Measurements from ENCODE around the gene LUM. TPM values are rescaled to one million over a fixed set of nuclear protein-coding genes. Genes with fewer than 3 reads are reported as not detected.

The LUM gene
- total and polyA plus RNA-seq, 2 donors (not counting 3 experiments of a cell fraction or from before 2014, with no cell fraction given) = 0.29 to 1.9 TPM

- BruUV-seq (replicated peaks) = no TSS peak
- no peak overlapping the region for H2AFZ ChIP-seq (ENCODE audit: low read depth, low read length)
- no peaks in the 10 kb centered on the region for H3K27me3 ChIP-seq (ENCODE audit: control insufficient read depth in 2 of 2, insufficient read depth in 2 of 2, low read length in 2 of 2)
- H3K9me3 ChIP-seq (replicated peaks; ENCODE audit: control insufficient read depth, insufficient read depth, low read length) = no peaks in the 10 kb centered on the region
- FAIRE-seq (no peak), DNase-seq (ENCODE audit: low read depth, low spot score) (no peak)
- H4K20me1 ChIP-seq (replicated peaks; ENCODE audit: control insufficient read depth, extremely low read depth, insufficient read depth, low read length) = no peaks in the 10 kb centered on the region
- no peaks in the 10 kb centered on the region for H3K4me1 ChIP-seq (ENCODE audit: control insufficient read depth, extremely low read depth, insufficient read depth, low read length)
- no peak overlapping the region for H3K9ac ChIP-seq (replicated peaks; ENCODE audit: extremely low read depth, insufficient read depth, low read length)
- H3K27ac ChIP-seq (ENCODE audit: insufficient read depth, low read depth, low read length) = no peak overlapping the region
- TF ChIP-seq EZH2 (IDR thresholded peaks at IDR 0.05; ENCODE audit: borderline replicate concordance, low read depth, low read length, severe bottlenecking) (no peak), POLR2AphosphoS5 (IDR thresholded peaks at IDR 0.05; ENCODE audit: insufficient read depth, low read depth, low read length) (no peak), GATA2 (IDR thresholded peaks at IDR 0.05; ENCODE audit: insufficient read depth, insufficient read length, low read depth, low read length) (no peak), MYC (IDR thresholded peaks at IDR 0.05; ENCODE audit: low read depth, low read length) (no peak), POLR2A (IDR thresholded peaks at IDR 0.05; ENCODE audit: low read depth, low read length) (no peak), FOS (IDR thresholded peaks at IDR 0.05; ENCODE audit: borderline replicate concordance, insufficient read depth, low read length) (no peak), JUN (IDR thresholded peaks at IDR 0.05; ENCODE audit: borderline replicate concordance, insufficient read depth, insufficient read length, low read depth) (no peak)
- TF ChIP-seq, protein P1, sequence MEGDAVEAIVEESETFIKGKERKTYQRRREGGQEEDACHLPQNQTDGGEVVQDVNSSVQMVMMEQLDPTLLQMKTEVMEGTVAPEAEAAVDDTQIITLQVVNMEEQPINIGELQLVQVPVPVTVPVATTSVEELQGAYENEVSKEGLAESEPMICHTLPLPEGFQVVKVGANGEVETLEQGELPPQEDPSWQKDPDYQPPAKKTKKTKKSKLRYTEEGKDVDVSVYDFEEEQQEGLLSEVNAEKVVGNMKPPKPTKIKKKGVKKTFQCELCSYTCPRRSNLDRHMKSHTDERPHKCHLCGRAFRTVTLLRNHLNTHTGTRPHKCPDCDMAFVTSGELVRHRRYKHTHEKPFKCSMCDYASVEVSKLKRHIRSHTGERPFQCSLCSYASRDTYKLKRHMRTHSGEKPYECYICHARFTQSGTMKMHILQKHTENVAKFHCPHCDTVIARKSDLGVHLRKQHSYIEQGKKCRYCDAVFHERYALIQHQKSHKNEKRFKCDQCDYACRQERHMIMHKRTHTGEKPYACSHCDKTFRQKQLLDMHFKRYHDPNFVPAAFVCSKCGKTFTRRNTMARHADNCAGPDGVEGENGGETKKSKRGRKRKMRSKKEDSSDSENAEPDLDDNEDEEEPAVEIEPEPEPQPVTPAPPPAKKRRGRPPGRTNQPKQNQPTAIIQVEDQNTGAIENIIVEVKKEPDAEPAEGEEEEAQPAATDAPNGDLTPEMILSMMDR (IDR thresholded peaks at IDR 0.05; ENCODE audit: extremely low read depth in 1 of 2, insufficient read depth in 1 of 2, low read depth in 1 of 2, low read length in 2 of 2) = no peak
- TF ChIP-seq, protein P2, sequence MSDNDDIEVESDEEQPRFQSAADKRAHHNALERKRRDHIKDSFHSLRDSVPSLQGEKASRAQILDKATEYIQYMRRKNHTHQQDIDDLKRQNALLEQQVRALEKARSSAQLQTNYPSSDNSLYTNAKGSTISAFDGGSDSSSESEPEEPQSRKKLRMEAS (IDR thresholded peaks at IDR 0.05; ENCODE audit: insufficient read depth, insufficient read length) = no peak
- H3K9me1 ChIP-seq (replicated peaks; ENCODE audit: control insufficient read depth, extremely low read depth, insufficient read depth, low read length) = no peaks in the 10 kb centered on the region
- intact Hi-C loops (cut with micrococcal nuclease) (no loop called here), dilution Hi-C loops (cut with MboI; ENCODE audit: extremely low pct_ligation_motif_present, low sequenced_read_pairs) (no loop called here)
- no peaks in the 10 kb centered on the region for H3K79me2 ChIP-seq (ENCODE audit: control insufficient read depth, insufficient read depth, low read length)
- H3K4me3 ChIP-seq (replicated peaks in 1 of 3; ENCODE audit: insufficient read depth in 1 of 3, low read depth in 1 of 3, low read length in 3 of 3) = no peak overlapping the region
- no peak overlapping the region for H3K4me2 ChIP-seq (ENCODE audit: insufficient read depth, low read length)
- H3K36me3 ChIP-seq (ENCODE audit: control insufficient read depth in 2 of 2, extremely low read depth in 1 of 2, insufficient read depth in 2 of 2, low read length in 2 of 2) = no peaks in the 10 kb centered on the region
- ChIA-PET POLR2A (no interaction called here), CTCF (no interaction called here)
Measured at GRCh38 chr12:91061091-91061490, 50.2 kb downstream of the LUM start.

Measured in endothelial cell of umbilical vein (primary cell).